ENCODE results near the gene ID4.
"Not testable (repeated sequence)": the region's sequence is repeated elsewhere in the genome, so short reads cannot be mapped to it uniquely, and the experiment has no call there.

Gene ID4

DNA sequence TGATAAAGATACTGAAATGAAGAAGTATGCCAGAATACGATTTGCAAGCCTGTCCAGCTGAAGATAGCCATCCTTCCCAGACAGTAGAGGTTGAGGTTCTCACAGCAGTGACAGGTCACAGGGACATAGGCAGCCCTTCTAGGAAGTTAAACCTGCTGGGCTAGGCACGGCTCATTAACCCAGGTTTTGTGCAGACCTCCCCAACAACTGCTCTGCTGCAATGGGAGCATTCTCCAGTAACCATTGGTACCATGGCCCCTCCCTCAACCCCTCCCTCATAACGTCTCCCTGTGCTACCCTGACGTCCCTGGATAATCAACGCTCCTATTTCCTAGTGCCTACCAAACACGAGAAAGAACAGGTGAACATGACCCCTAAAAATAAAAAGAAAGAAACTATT lies 15.8 kb downstream of the ID4 start:
- no peak for TF ChIP-seq CTCF (IDR thresholded peaks at IDR 0.05; ENCODE audit: low read depth, low read length, missing control alignments)
- no peak overlapping the region for H3K4me3 ChIP-seq (replicated peaks; ENCODE audit: low read depth, low read length)
- no peak for DNase-seq (ENCODE audit: extremely low read depth, low read depth)

- not testable (repeated sequence) for DNase-seq (ENCODE audit: extremely low read depth, low read depth); H3K4me3 ChIP-seq (replicated peaks; ENCODE audit: low read depth, low read length)
These were observed 17.3 kb downstream of the ID4 start for GRCh38 chr6:19854421-19855015.

DNA sequence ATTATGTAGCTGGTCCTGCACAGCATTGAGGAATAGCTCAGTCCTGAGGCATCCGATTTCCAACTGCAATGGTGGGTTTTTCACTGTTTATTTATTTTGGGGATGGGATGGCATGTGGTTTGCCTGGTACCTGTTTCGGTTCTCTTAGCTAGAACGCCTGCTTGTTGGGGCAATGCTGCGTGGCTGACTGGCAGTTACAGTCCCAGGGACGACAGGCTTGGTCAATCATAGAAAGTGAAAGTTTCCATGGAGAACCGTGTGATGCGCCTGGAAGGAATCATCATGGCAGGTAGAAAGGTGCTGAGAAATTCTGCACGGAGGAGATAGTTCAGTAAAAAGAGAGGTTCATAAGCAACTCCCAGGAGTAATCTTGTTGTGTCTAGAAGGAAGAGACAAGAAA lies 18.4 kb downstream of the ID4 start:
- no peak for DNase-seq (ENCODE audit: extremely low read depth, low read depth)
- H3K4me3 ChIP-seq (replicated peaks; ENCODE audit: low read depth, low read length), result no peak overlapping the region
- TF ChIP-seq CTCF (IDR thresholded peaks at IDR 0.05; ENCODE audit: low read depth, low read length, missing control alignments), result no peak

DNA sequence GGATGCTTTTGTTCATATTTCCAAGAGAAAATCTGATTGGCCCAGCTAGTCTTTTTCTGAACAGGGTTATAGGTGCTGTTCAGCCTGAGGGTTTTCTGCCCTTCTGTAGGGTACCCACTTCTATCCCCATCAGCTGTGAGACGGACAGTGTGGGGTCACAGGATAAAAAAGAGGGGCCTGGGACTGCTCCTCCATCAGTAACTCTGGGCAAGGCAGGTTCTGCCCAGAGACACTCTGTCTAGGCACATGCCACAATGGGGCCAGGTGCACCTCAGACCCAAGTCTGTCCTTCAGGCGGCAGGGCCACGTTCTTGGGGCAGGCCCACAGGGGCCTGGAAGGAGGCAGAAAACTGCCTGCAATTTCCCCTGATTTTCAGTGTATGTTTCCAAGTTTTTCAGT lies 20.0 kb downstream of the ID4 start:
- no peak for TF ChIP-seq CTCF (IDR thresholded peaks at IDR 0.05; ENCODE audit: low read depth, low read length, missing control alignments)
- no peak for DNase-seq (ENCODE audit: extremely low read depth, low read depth)

GRCh38 chr6:19857703-19858102 lies 20.5 kb downstream of the ID4 start:
- DNase-seq (ENCODE audit: extremely low read depth, low read depth), result no peak
- TF ChIP-seq CTCF (IDR thresholded peaks at IDR 0.05; ENCODE audit: low read depth, low read length, missing control alignments), result no peak
- H3K4me3 ChIP-seq (replicated peaks; ENCODE audit: low read depth, low read length), result no peak overlapping the region

More for the DNA sequence above, 20.0 kb downstream of the ID4 start:
- no peak overlapping the region for H3K4me3 ChIP-seq (replicated peaks; ENCODE audit: low read depth, low read length)

DNA sequence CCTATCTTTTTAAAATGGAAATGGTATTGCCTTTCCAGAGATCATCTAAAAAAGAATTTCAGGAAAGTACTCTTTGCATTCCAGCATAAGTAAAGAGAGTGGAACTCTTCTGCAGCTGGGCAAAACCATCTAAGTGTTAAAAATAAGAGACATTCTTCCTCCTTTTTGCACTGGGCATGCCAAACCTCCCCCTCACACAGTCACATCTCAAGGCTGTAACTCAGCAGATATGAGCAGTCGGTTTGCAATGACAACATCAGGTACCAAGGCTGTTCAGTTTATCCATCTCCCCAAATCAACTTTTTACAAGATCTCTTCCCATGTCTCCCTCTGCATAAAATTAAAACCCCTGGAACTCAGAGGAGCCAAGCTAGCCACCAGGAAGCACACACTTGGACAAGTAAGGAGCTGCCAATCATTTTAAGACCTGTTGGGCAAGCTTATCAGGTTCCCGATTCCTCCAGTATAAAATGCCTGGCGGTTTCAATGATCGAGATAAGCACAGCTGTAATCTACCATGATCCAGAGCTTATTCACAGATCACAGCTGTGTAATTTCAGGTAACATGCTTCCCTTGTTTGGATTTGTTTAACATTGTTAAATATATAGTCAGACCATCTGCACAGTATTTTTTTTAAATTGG lies 23.2 kb downstream of the ID4 start:
- TF ChIP-seq CTCF (IDR thresholded peaks at IDR 0.05; ENCODE audit: low read depth, low read length, missing control alignments), result no peak
- DNase-seq (ENCODE audit: extremely low read depth, low read depth), result no peak
- no peak overlapping the region for H3K4me3 ChIP-seq (replicated peaks; ENCODE audit: low read depth, low read length)

GRCh38 chr6:19864285-19864684 lies 27.1 kb downstream of the ID4 start:
- no peak overlapping the region for H3K4me3 ChIP-seq (replicated peaks; ENCODE audit: low read depth, low read length)
- no peak for TF ChIP-seq CTCF (IDR thresholded peaks at IDR 0.05; ENCODE audit: low read depth, low read length, missing control alignments)
- DNase-seq (ENCODE audit: extremely low read depth, low read depth), result no peak
